Measurements from ENCODE around the gene APMAP. TPM values are rescaled to one million over a fixed set of nuclear protein-coding genes. Genes with fewer than 3 reads are reported as not detected.

Gene APMAP
- total and polyA plus RNA-seq, 2 of the 13 experiments (the other 11 are each of a cell fraction or from before 2014, with no cell fraction given): 168 to 214 TPM

GRCh38 chr20:24917797-24918578 lies 74.6 kb downstream of the APMAP start (continued):
- no peak for TF ChIP-seq TFE3 (CRISPR knock-in tag; IDR thresholded peaks at IDR 0.05)
- no peak for TF ChIP-seq ZNF441 (CRISPR knock-in tag; IDR thresholded peaks at IDR 0.05; ENCODE audit: borderline replicate concordance)
- TF ChIP-seq ZNF329 (CRISPR knock-in tag; IDR thresholded peaks at IDR 0.05; ENCODE audit: low read depth): 0 out of 2 replicates have a peak, but pooled peaks have one; percentile 34
- no peak for TF ChIP-seq GFI1 (CRISPR knock-in tag; IDR thresholded peaks at IDR 0.05; ENCODE audit: borderline replicate concordance)
- TF ChIP-seq CREM (IDR thresholded peaks at IDR 0.05): no peak
- TF ChIP-seq CREM (CRISPR knock-in tag; IDR thresholded peaks at IDR 0.05): no peak
- TF ChIP-seq HOXA9 (CRISPR knock-in tag; IDR thresholded peaks at IDR 0.05; ENCODE audit: borderline replicate concordance): no peak
- TF ChIP-seq ZEB1 (IDR thresholded peaks at IDR 0.05; ENCODE audit: insufficient replicate concordance, low read depth): no peak
- no peak for TF ChIP-seq IRF1 (CRISPR knock-in tag; IDR thresholded peaks at IDR 0.05; ENCODE audit: low read depth)
- TF ChIP-seq ZNF564 (CRISPR knock-in tag; IDR thresholded peaks at IDR 0.05): no peak
- no peak for TF ChIP-seq ZMAT3 (CRISPR knock-in tag; conservative IDR thresholded peaks at IDR 0.05)
- no peak for TF ChIP-seq TSC22D2 (CRISPR knock-in tag; IDR thresholded peaks at IDR 0.05; ENCODE audit: borderline replicate concordance)
- TF ChIP-seq POGK (CRISPR knock-in tag; conservative IDR thresholded peaks at IDR 0.05): no peak
- TF ChIP-seq ZNF777 (CRISPR knock-in tag; IDR thresholded peaks at IDR 0.05): no peak
- 0 out of 2 replicates have a peak, but pooled peaks have one; percentile 39 for TF ChIP-seq EEA1 (CRISPR knock-in tag; IDR thresholded peaks at IDR 0.05; ENCODE audit: borderline replicate concordance)
- TF ChIP-seq ZNF577 (CRISPR knock-in tag; IDR thresholded peaks at IDR 0.05; ENCODE audit: borderline replicate concordance, low read depth): no peak
- no peak for TF ChIP-seq ZNF446 (CRISPR knock-in tag; IDR thresholded peaks at IDR 0.05)
- TF ChIP-seq FUBP1 (CRISPR knock-in tag; IDR thresholded peaks at IDR 0.05; ENCODE audit: borderline replicate concordance): no peak
- TF ChIP-seq ZNF678 (CRISPR knock-in tag; IDR thresholded peaks at IDR 0.05): no peak
- 0 out of 2 replicates have a peak, but pooled peaks have one; percentile 50 for TF ChIP-seq ZNF230 (CRISPR knock-in tag; IDR thresholded peaks at IDR 0.05)
- TF ChIP-seq ZFP1 (CRISPR knock-in tag; IDR thresholded peaks at IDR 0.05): no peak

All from HepG2 (cell line).